GM10266 (cell line): ENCODE results near the gene MYH1.

Source experiments
- DNase-seq: peaks from one replicate; pipeline ENCODE4 v3.0.0; 2012; ENCODE audit errors: extremely low spot score
- TF ChIP-seq, protein P1 (sequence below): IDR thresholded peaks from 2 replicates; pipeline ENCODE4 v1.5.1; 2012; ENCODE audit warnings: mild to moderate bottlenecking, low read depth; ENCODE audit not compliant: control insufficient read depth, insufficient read depth; ENCODE audit errors: missing control alignments

MYH1 gene

GRCh38 chr17:10458701-10459100, 59.6 kb downstream of the MYH1 start:
- TF ChIP-seq, protein P1, sequence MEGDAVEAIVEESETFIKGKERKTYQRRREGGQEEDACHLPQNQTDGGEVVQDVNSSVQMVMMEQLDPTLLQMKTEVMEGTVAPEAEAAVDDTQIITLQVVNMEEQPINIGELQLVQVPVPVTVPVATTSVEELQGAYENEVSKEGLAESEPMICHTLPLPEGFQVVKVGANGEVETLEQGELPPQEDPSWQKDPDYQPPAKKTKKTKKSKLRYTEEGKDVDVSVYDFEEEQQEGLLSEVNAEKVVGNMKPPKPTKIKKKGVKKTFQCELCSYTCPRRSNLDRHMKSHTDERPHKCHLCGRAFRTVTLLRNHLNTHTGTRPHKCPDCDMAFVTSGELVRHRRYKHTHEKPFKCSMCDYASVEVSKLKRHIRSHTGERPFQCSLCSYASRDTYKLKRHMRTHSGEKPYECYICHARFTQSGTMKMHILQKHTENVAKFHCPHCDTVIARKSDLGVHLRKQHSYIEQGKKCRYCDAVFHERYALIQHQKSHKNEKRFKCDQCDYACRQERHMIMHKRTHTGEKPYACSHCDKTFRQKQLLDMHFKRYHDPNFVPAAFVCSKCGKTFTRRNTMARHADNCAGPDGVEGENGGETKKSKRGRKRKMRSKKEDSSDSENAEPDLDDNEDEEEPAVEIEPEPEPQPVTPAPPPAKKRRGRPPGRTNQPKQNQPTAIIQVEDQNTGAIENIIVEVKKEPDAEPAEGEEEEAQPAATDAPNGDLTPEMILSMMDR: no peak

GRCh38 chr17:10457952-10458351, 60.4 kb downstream of the MYH1 start:
- TF ChIP-seq, protein P1: no peak

More at GRCh38 chr17:10458701-10459100, 59.6 kb downstream of the MYH1 start:
- DNase-seq: no peak

DNA sequence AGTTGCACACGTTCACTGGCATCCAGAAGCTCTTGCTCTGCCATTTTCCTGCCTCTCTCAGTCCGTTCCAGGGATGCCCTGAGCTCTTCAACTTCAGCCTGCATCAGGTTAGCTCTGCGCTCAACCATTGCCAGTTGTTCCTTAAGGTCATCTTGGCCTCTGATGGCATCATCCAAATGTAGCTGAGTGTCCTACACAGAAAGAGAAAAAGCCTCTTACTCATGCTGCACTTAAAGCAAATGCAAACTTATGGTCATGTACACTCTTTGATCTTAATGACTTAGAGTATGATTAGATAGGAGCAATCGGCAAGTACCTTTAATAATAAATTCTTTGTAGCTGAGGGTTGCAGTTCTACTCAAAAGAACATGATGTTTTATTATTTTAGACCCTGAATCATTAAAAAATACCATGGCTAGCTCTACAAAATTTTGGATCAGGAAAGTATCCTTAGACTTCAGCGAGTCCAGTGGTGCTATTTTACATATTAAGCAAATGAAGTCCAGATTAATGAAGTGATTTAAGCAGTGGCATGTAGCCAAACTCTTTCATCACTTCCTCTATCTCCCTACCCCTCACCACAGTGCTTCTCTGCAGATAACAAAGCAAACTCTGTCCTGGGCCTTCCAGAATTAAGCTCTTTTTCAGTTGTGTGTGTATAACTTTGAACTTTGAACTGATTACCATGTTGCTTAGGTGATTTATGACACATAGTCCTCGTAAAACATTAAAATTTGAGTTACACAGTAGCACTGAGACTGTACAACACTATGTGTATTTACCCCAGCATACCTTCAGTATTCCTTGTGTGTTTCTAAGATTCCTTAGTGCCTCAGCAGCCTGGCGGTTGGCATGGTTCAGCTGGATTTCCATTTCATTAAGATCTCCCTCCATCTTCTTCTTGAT, 71.1 kb downstream of the MYH1 start:
- TF ChIP-seq, protein P1: no peak
- no peak for DNase-seq

More at GRCh38 chr17:10457952-10458351, 60.4 kb downstream of the MYH1 start:
- DNase-seq: no peak
